CD4-positive, CD25-positive, alpha-beta regulatory T cell (primary cell): ENCODE data around the gene ACACA. TPM values are rescaled to one million over a fixed set of nuclear protein-coding genes. Genes with fewer than 3 reads are reported as not detected.

Experiments used
- ATAC-seq, 2 donors: fragments of 150-1000 bp; cut with Tn5 transposase; one replicate each; pipeline ENCODE4 v1.10.0; 2021; ENCODE audit warnings: low read depth in 2 of 2, moderate number of reproducible peaks in 2 of 2, moderate library complexity in 1 of 2
- DNase-seq, 3 donors: peaks; one replicate each; pipeline versions ENCODE4 v3.0.0 to v3.0.0-alpha.2; 2012 to 2022; ENCODE audit warnings: mixed read lengths in 1 of 3
- H3K27ac ChIP-seq: one replicate; pipeline ENCODE4 v1.7.0; 2013; ENCODE audit warnings: mild to moderate bottlenecking, low read length; ENCODE audit not compliant: insufficient read depth, poor library complexity, severe bottlenecking
- H3K27me3 ChIP-seq: one replicate; pipeline ENCODE4 v1.7.0; 2013; ENCODE audit warnings: low read length; ENCODE audit not compliant: control insufficient read depth, insufficient read depth
- H3K36me3 ChIP-seq: one replicate; pipeline ENCODE4 v1.7.0; 2013; ENCODE audit warnings: mild to moderate bottlenecking, low read length, moderate library complexity; ENCODE audit not compliant: control insufficient read depth, insufficient read depth
- H3K4me1 ChIP-seq: 2 replicates; pipeline ENCODE4 v1.7.0; 2013; ENCODE audit warnings: mild to moderate bottlenecking, low read length; ENCODE audit not compliant: insufficient read depth, control insufficient read depth, poor library complexity, severe bottlenecking
- H3K4me3 ChIP-seq: one replicate; pipeline ENCODE4 v1.7.0; 2013; ENCODE audit warnings: low read depth, mild to moderate bottlenecking, low read length, moderate library complexity
- H3K9me3 ChIP-seq, 2 experiments: 1 replicate in 1 of 2; 2 replicates in 1 of 2; pipeline ENCODE4 v1.7.0; 2013; ENCODE audit warnings: low read length in 2 of 2, mild to moderate bottlenecking in 1 of 2, moderate library complexity in 1 of 2; ENCODE audit not compliant: control insufficient read depth in 2 of 2
- H3K27ac Mint-ChIP-seq, 3 donors: one replicate each; pipeline ENCODE4 v1.8.0; 2020 to 2022; ENCODE audit warnings: mild to moderate bottlenecking in 3 of 3, mixed read lengths in 3 of 3, moderate library complexity in 2 of 3
- H3K27me3 Mint-ChIP-seq: one replicate; pipeline ENCODE4 v1.8.0; 2022; ENCODE audit warnings: mild to moderate bottlenecking, mixed read lengths
- H3K36me3 Mint-ChIP-seq: one replicate; pipeline ENCODE4 v1.8.0; 2020; ENCODE audit warnings: mixed read lengths
- H3K4me1 Mint-ChIP-seq, 4 donors: one replicate each; pipeline ENCODE4 v1.8.0; 2020 to 2022; ENCODE audit warnings: mixed read lengths in 4 of 4, mild to moderate bottlenecking in 1 of 4
- H3K4me3 Mint-ChIP-seq, 4 donors: one replicate each; pipeline ENCODE4 v1.8.0; 2020 to 2022; ENCODE audit warnings: mild to moderate bottlenecking in 4 of 4, mixed read lengths in 4 of 4, moderate library complexity in 3 of 4
- H3K9me3 Mint-ChIP-seq, 7 donors: one replicate each; pipeline ENCODE4 v1.8.0; 2020 to 2022; ENCODE audit warnings: mixed read lengths in 7 of 7, mild to moderate bottlenecking in 3 of 7, moderate library complexity in 2 of 7
- polyA plus RNA-seq, 4 donors: library from polyadenylated mRNA; unstranded; fragments of 300-500 nt; fragmentation: Illumina TruSeq; gene quantifications; one replicate each; pipeline ENCODE4 v1.2.3, GENCODE V29; 2021
- total RNA-seq: library from RNA; stranded (reverse); gene quantifications from one replicate; pipeline ENCODE4 v1.2.3, GENCODE V29; 2022

Gene ACACA
- total and polyA plus RNA-seq, 5 donors from 2014 or later, result 7.4 to 42.9 (median 9.6) TPM

DNA sequence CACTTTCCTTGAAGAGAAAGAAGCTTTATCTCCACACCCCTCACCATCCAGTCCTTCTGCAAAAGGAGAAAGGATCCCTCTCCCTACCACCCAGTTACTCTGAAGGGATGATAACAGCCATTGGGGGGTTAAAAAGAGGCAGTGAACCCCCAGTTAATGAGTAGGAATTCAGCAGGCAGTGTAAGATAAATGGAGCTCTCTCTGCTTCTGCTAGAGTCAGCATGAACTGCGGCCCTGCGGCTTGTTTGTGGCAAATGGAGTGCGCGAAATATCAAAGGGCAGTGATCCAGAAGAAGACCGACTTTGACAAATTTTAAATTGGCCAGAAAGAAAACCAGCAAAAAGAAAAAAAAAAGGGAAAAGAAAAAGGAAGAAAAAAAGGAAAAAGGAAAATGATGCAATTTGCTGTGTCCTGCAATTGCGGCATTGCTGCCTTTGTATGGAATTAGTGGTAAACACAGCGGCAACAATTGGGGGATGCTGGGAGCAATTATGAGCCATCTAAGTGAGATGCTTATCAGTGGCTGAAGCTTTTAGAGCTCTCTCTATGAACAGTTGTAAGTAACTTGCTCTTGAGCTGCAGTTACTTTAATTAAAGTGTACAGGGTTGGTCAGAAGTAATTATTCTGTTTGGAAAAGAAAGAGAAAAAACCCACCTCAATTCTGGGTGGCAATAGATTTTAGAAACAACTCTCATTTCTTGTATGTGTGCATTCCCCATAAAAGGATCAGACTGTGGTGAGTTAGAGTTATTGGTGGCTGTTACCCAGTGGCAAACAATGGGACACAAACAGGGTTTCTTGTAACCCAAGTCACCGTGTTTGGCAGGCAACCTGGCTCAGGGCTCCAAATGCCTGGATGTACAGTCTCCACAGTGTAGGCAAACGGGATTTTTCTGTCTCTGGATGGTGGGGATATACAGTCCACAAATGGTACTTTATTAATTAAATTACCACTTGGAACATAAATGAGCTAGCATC is 296.6 kb downstream of the ACACA start:
- Mint-ChIP-seq H3K36me3 (peaks cover 37% of the 10 kb centered on the region), H3K27ac (no peak overlapping the region)

DNA sequence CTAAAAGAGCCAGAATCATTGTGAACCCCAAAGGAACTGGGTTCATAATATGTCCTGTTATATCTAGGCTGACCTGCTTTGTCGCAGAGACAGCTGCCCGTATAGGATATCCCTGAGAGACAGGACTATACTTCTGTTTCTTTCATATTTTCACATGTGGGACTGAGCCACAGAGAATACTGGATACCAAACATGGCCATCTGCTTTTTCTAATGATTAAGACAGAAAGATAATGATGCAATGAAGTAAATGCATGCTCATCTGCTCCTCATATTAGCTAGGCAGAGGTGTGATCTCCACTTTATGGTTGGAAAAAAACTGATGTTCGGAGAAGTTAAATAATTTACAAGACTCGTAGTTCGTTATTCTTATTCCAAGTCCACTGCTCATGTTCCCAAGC is 297.5 kb downstream of the ACACA start:
- no peaks in the 10 kb centered on the region for H3K9me3 Mint-ChIP-seq
- Histone ChIP-seq H3K27me3 (no peaks in the 10 kb centered on the region), H3K27ac (no peak overlapping the region), H3K36me3 (peaks cover 32% of the 10 kb centered on the region), H3K4me1 (no peaks in the 10 kb centered on the region), H3K9me3 (no peaks in the 10 kb centered on the region), H3K4me3 (no peak overlapping the region)
- ATAC-seq, result no peak
- DNase-seq, result no peak
- peaks cover 37% of the 10 kb centered on the region for H3K36me3 Mint-ChIP-seq
- H3K4me1 Mint-ChIP-seq, result no peaks in the 10 kb centered on the region
- no peaks in the 10 kb centered on the region for H3K27me3 Mint-ChIP-seq
- H3K27ac Mint-ChIP-seq, result no peak overlapping the region
- H3K4me3 Mint-ChIP-seq, result no peak overlapping the region

More for the DNA sequence above, 296.6 kb downstream of the ACACA start:
- Mint-ChIP-seq H3K27me3 (no peaks in the 10 kb centered on the region), H3K9me3 (no peaks in the 10 kb centered on the region), H3K4me3 (no peak overlapping the region), H3K4me1 (no peaks in the 10 kb centered on the region)
- DNase-seq (no peak), ATAC-seq (no peak)
- Histone ChIP-seq H3K4me3 (no peak overlapping the region), H3K27me3 (no peaks in the 10 kb centered on the region), H3K9me3 (no peaks in the 10 kb centered on the region), H3K36me3 (peaks cover 32% of the 10 kb centered on the region), H3K27ac (no peak overlapping the region), H3K4me1 (no peaks in the 10 kb centered on the region)

DNA sequence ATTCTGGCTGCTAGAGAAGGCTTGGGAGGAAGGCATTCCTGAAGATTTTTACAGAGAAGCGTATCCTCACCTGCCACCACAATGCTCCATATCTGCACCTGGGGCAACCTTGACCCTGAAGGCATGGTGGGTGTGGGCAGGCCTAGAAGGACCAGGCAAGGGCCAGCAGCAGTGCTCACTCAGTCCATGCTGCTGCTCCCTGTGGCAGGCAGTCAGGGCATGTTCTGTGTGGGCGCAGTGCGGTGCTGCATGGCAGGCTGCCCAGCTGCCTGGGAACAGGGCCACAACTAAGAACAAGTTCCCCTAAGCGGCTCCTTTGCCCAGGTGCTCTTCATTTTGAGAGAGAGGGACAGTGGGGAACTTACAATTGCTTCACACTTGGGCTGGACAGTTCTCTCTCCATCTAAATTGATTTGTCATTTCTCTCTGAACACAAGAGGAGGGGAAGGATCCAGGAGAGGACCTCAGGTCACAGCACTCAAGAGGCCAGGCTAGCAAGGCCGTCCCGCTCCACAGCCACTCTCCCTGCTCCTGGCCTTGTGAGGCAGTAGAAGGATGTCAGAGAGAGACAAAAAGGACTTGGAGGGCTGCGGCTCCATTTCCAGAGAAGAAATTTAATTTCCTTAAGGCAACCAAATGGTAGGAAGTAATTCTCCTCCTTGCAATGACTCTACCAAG is 299.1 kb downstream of the ACACA start:
- H3K4me3 Mint-ChIP-seq, result no peak overlapping the region
- ATAC-seq (no peak), DNase-seq (no peak)
- no peak overlapping the region for H3K27ac ChIP-seq
- no peaks in the 10 kb centered on the region for H3K4me1 Mint-ChIP-seq
- no peaks in the 10 kb centered on the region for H3K27me3 Mint-ChIP-seq
- H3K36me3 ChIP-seq, result peaks cover 28% of the 10 kb centered on the region
- H3K27ac Mint-ChIP-seq, result peak overlapping the region in 1 of 3 donors; percentile 35
- no peak overlapping the region for H3K4me3 ChIP-seq
- no peaks in the 10 kb centered on the region for H3K9me3 Mint-ChIP-seq
- no peaks in the 10 kb centered on the region for H3K4me1 ChIP-seq
- no peaks in the 10 kb centered on the region for H3K27me3 ChIP-seq
- no peaks in the 10 kb centered on the region for H3K9me3 ChIP-seq
- peaks cover 44% of the 10 kb centered on the region for H3K36me3 Mint-ChIP-seq

DNA sequence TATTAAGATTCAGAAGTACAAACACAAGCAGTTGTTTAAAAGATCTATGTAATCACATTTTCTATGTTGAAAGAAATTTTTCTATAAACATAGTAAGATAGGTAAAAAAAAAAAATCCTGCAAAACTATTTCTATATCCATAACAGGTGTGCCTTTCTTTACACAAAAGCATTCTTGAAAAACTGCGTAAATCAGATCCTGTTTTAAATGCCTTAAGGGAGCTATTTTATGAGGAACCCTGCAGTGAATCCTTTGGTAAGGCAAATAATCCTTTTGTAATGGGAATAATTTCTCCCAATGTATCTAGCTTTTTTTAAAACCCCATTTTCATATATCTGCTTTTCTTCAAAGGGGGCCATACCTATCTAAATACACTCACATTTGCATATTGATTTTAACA is 300.6 kb downstream of the ACACA start:
- peaks cover 16% of the 10 kb centered on the region for H3K36me3 ChIP-seq
- DNase-seq (no peak), ATAC-seq (no peak)
- H3K27me3 ChIP-seq, result no peaks in the 10 kb centered on the region
- no peaks in the 10 kb centered on the region for H3K4me1 ChIP-seq
- H3K9me3 Mint-ChIP-seq, result no peaks in the 10 kb centered on the region
- no peak overlapping the region for H3K27ac ChIP-seq
- no peak overlapping the region for H3K4me3 ChIP-seq
- no peak overlapping the region for H3K4me3 Mint-ChIP-seq
- no peaks in the 10 kb centered on the region for H3K4me1 Mint-ChIP-seq
- peaks cover 35% of the 10 kb centered on the region for H3K36me3 Mint-ChIP-seq
- no peaks in the 10 kb centered on the region for H3K27me3 Mint-ChIP-seq
- H3K27ac Mint-ChIP-seq, result no peak overlapping the region
- no peaks in the 10 kb centered on the region for H3K9me3 ChIP-seq

DNA sequence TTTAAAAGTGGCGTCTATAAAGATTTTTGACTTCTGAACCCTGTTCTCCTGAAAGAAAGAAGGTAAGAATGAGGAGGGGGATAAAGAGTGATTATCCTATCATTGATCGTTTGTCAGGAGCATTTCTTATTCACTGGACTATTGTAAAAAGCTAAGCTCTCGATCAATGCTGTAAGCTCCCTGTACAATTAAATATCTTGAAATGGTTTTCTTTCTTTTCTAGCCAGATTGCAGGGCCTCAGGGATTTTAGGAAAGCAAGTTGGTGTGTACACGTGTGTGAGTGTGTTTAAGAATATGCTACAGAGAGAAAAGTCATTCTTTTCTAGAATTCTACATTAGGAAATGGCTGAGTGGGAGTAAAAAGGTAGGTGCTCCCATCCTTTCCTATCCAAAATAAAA is 303.4 kb downstream of the ACACA start:
- ATAC-seq (no peak), DNase-seq (no peak)
- no peaks in the 10 kb centered on the region for H3K9me3 ChIP-seq
- H3K27ac Mint-ChIP-seq, result no peak overlapping the region
- no peaks in the 10 kb centered on the region for H3K27me3 ChIP-seq
- no peaks in the 10 kb centered on the region for H3K27me3 Mint-ChIP-seq
- H3K9me3 Mint-ChIP-seq, result no peaks in the 10 kb centered on the region
- H3K4me1 ChIP-seq, result no peaks in the 10 kb centered on the region
- H3K4me3 ChIP-seq, result no peak overlapping the region
- H3K36me3 Mint-ChIP-seq, result peaks cover 31% of the 10 kb centered on the region
- H3K27ac ChIP-seq, result no peak overlapping the region
- no peaks in the 10 kb centered on the region for H3K4me1 Mint-ChIP-seq
- no peaks in the 10 kb centered on the region for H3K36me3 ChIP-seq
- H3K4me3 Mint-ChIP-seq, result no peak overlapping the region

DNA sequence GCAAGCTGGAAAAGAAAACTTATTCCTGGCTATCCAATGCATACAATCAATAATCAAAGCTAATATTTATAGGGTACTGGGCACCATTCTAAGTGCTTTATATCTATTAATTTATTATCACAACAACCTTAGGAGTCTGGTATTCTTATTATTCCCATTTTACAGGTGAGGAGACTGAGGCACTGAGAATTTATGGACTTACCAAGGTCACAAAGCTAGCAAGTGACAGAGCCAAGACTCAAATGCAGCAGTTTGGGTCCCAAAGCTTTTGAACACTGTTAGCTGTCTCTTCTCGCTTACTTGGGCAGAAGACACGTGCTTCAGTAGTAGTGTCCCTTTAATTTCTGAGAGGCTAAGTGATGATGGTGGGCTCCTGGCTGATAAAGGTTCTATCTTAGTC is 305.3 kb downstream of the ACACA start:
- H3K27me3 Mint-ChIP-seq, result no peaks in the 10 kb centered on the region
- ATAC-seq, result no peak
- H3K27ac Mint-ChIP-seq, result peak overlapping the region in 1 of 3 donors; percentile 9
- Histone ChIP-seq H3K36me3 (peaks cover 15% of the 10 kb centered on the region), H3K27ac (no peak overlapping the region), H3K27me3 (no peaks in the 10 kb centered on the region), H3K4me3 (no peak overlapping the region), H3K4me1 (no peaks in the 10 kb centered on the region), H3K9me3 (no peaks in the 10 kb centered on the region)
- H3K36me3 Mint-ChIP-seq, result peaks cover 42% of the 10 kb centered on the region
- H3K4me1 Mint-ChIP-seq, result peaks cover 0 to 4% (median 0%) of the 10 kb centered on the region in 4 donors
- no peak for DNase-seq
- no peak overlapping the region for H3K4me3 Mint-ChIP-seq
- H3K9me3 Mint-ChIP-seq, result peaks cover 0 to under 1% (median 0%) of the 10 kb centered on the region in 7 donors

DNA sequence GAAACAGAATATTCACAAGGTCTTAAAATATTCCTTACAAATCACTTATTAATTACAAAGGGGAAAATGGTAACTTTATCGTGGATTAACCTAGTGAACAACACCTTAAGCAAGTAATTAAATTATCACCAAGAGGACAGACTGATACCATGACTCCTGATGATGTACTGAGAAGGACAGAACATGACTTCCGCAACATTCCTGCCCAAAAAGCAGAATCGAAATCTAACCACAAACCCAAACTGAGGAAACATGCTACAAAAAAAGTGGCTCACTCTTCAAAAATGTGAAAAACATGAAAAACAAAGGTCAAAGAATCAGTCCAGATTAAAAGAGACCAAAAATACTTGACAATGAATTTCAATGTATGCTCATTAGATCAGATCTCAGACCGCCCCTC is 306.4 kb downstream of the ACACA start:
- H3K4me1 Mint-ChIP-seq, result peaks cover 0 to 4% (median 0%) of the 10 kb centered on the region in 4 donors
- H3K9me3 ChIP-seq, result no peaks in the 10 kb centered on the region
- H3K36me3 Mint-ChIP-seq, result peaks cover 45% of the 10 kb centered on the region
- no peaks in the 10 kb centered on the region for H3K27me3 Mint-ChIP-seq
- H3K4me3 ChIP-seq, result no peak overlapping the region
- ATAC-seq (no peak), DNase-seq (no peak)
- H3K27me3 ChIP-seq, result no peaks in the 10 kb centered on the region
- peaks cover 0 to 4% (median 0%) of the 10 kb centered on the region in 7 donors for H3K9me3 Mint-ChIP-seq
- no peak overlapping the region for H3K27ac ChIP-seq
- peaks cover 21% of the 10 kb centered on the region for H3K36me3 ChIP-seq
- H3K27ac Mint-ChIP-seq, result no peak overlapping the region
- no peak overlapping the region for H3K4me3 Mint-ChIP-seq
- no peaks in the 10 kb centered on the region for H3K4me1 ChIP-seq
